HG03095 (cell line): Measurements from ENCODE around the gene SACM1L.

Experiments used
- ATAC-seq: cut with Tn5 transposase; IDR thresholded peaks from one replicate; pipeline ENCODE4 v1.9.1; 2021; ENCODE audit warnings: moderate library complexity; ENCODE audit not compliant: unreplicated experiment

The SACM1L gene

GRCh38 chr3:45765266-45765851 is 76.2 kb downstream of the SACM1L start:
- ATAC-seq = no peak

DNA sequence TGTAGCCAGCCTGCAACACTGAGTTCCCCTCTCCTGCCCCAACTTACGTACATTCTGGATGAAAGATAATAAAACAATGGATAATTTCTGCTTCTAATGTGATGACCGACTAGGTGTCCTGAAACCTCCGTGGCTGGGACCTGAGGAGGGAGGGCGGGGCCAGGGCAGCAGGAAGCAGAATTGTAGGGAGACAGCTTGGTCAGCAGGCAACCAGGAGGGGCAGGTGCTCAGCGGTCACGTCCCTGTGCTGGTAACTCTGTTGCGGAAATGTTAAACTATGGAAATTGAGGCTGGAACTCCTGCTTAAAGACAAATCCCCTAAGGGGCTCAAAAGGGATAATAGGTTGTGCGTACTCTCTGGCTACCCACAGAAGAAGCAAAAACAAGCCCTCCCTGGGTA is 76.8 kb downstream of the SACM1L start:
- ATAC-seq = no peak

DNA sequence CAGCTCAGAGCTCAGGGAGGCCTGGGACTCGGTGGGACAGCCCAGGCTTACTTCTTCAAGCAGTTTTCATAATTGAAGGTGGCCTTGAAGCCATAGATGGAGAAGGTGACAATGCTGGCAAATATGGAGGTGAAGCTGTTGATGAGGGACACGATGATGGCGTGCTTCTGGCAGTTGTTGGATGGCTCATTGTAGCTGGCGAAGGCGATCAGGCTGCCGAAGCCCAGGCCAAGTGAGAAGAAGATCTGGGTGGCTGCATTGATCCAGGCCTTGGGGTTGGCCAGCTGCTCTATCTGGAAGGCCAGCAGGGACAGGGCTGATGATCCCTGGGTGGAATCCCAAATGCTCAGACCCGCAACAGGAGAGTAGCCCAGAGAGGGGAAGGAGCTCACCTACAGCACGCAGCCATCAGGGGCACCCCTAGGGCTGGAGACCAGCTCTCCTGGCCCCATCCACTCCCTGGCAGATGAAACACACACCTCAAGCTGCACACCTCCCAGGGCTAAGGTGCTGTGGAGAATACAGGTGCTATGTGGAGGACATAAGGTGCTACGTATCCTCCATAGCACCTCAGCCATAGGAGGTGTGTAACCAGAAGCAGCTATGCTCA is 82.1 kb downstream of the SACM1L start:
- no peak for ATAC-seq

- no peak for ATAC-seq
Observed at GRCh38 chr3:45771831-45772230, 82.6 kb downstream of the SACM1L start.

- no peak for ATAC-seq
Observed at GRCh38 chr3:45772341-45773035, 83.3 kb downstream of the SACM1L start.

- no peak for ATAC-seq
Observed at GRCh38 chr3:45773072-45773471, 83.9 kb downstream of the SACM1L start.

DNA sequence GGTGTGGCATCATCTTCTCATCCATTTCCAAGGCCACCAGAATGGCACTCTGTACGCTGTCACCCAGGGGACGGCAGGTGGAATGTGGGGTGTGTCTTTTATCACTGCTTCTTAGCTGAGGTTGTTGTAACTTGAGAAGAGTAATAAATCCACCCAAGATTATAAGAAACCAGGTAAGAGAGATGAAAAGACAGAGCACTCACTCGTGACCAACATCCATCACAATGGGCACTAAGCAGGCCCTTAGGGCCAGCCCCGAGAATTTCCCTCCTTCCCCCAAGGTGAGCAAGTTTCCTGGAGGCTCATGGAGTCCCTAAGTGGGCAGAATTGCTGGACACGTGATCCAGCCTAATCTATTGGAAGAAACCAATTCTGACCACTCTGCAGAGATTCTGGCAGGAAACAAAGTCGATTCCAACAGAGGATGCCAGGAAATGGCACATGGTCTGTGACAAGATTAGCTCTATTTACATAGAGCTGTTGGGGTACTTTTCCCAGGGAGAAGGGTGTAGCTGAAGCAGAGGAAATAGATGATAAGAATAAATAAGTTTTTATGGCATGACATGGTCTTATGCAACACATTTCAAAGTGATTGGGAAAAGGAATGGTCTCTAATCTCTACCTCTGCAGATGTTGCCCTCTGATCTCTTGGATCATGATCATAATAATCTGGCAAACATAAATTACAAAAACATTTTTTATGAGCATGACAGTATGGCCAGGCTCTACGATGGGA is 84.7 kb downstream of the SACM1L start:
- ATAC-seq = no peak

GRCh38 chr3:45774581-45775521 is 85.7 kb downstream of the SACM1L start:
- ATAC-seq = no peak

- ATAC-seq = no peak
Observed at GRCh38 chr3:45775571-45776300, 86.5 kb downstream of the SACM1L start.

DNA sequence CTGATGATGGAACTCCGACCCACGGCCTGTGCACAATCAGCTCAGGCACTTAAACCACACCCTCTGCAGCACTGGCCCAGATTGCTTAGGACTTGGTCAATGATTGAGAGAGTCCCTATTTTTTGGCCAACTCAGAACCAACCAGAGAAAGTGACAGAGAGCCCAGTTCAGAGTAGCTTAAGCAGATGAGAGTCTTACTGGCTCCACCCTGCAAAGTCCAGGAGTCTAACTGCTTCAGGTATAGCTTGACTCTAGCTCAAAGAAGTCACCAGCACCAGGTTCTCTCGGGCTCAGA is 87.1 kb downstream of the SACM1L start:
- ATAC-seq = no peak

GRCh38 chr3:45776611-45777010 is 87.4 kb downstream of the SACM1L start:
- ATAC-seq = no peak

DNA sequence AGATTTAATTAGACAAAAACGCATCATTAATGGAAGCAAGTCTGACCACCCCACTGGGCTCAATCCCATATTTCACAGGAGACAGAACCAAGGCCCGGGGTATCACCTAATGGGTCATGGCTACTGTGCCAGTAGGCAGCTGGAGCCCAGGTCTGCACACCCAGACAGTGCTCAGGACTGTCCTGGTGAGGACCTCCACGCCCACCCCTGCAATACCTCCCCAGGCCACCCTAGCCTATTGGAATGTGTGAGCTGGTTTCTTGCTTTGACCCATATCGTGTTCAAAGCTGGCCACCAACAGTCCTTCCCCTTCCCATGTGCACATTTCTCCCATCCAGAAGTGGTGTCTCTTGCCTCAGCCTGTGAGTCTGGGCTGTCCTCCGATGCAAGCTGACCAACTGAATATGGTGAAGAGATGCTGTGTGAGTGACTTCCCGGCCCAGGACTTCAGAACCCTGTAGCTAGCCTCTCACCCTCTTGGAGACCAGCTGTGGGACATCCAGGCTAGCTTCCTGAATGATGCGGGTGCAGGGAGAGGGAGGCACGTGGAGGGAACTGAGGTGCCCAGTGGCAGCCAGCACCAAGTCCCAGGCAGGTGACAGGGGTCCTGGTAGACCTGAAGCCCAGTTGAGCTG is 88.0 kb downstream of the SACM1L start:
- no peak for ATAC-seq

- ATAC-seq = no peak
Observed at GRCh38 chr3:45777746-45778386, 88.7 kb downstream of the SACM1L start.

DNA sequence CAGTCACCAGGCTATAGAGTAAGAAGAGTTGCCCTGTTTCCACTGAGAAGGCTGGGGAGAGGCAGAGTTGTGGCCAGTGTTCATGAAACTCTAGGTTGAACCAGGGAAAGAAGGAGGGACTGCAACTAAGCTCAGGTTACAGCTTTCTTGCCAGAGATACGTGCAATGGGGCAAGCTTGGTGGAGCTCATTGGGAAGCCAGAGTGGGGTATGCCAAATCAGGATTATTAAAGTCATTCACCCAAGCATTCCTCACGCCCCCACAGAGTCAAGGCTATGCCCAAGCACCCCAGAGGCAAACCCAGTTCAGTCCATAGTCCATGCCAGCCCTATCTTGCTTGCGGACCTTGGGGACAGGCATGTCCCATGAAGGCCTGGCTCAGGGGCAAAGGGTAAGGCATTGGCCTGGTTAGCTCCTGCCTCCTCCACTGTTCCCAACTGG is 89.6 kb downstream of the SACM1L start:
- no peak for ATAC-seq

GRCh38 chr3:45779746-45780735 is 90.8 kb downstream of the SACM1L start:
- no peak for ATAC-seq

DNA sequence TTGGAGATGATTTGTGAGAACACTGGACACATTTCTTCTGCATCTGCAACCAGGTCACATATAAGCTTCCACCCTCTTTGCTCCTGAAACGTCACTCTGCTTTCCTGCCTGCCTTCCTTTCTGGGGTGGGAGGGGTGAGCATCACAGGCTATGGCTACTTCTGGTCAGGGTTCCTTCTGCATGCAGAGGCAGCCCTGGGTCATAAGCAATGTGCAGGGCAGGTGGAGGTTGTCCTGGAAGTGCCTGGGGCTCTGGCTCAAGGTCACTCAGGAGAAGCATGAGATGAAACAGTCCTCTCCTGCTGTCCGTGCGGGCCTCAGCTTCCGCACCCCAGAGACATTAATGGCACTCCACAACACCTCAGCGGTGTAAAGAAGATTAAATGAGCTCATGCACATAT is 92.1 kb downstream of the SACM1L start:
- no peak for ATAC-seq

DNA sequence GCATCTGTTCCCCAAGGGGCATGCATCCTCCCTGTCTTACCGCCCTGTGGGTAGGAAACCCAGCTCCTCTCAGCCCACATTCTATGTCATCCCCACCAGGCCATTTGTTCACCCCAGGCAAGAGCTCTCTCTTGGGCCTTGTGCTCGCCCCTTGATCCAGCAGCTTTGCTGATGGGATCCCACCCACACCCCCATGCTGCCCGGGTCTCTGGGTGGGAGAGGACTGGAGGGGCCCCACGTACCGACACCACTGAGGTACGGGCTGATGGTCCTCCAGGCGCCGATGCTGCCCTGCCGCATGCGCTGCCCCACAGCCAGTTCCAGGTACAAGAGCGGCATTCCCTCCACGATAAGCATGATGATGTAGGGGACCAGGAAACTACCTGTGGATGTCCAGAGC is 92.6 kb downstream of the SACM1L start:
- no peak for ATAC-seq

DNA sequence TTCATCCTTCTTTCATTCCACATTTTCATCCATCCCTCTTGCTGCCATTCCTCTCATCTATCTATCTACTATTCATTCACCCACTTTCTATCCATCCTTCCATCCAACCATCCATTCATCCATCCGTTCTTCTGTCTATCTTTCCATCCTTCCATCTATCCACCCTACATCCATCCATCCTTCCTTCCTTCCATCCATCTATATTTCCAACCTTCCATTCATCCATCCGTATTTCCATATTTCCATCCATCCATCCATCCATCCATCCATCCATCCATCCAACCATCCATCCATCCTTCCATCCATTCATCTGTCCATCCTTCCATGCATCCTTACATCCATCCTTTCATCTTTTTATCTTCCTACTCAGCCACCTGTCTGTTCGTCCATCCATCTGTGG is 93.2 kb downstream of the SACM1L start:
- no peak for ATAC-seq
